Liver (tissue), 9 donors: Measurements from ENCODE around the gene FBN2. TPM values are rescaled to one million over a fixed set of nuclear protein-coding genes. Genes with fewer than 3 reads are reported as not detected.

ENCODE experiments used
- DNase-seq: peaks from one replicate; pipeline ENCODE4 v3.0.0-alpha.2; 2017; ENCODE audit warnings: low spot score
- H3K27ac ChIP-seq, 2 donors: one replicate each; pipeline ENCODE4 v1.7.0; 2013; ENCODE audit warnings: inconsistent platforms in 2 of 2, low read length in 2 of 2, control low read depth in 1 of 2, low read depth in 1 of 2, mild to moderate bottlenecking in 1 of 2
- H3K27me3 ChIP-seq, 4 donors: one replicate each; pipeline versions ENCODE4 v1.6.1 to v1.7.0; 2013; ENCODE audit warnings: low read length in 3 of 4, inconsistent platforms in 1 of 4, mild to moderate bottlenecking in 1 of 4, moderate library complexity in 1 of 4; ENCODE audit not compliant: control insufficient read depth in 4 of 4, insufficient read depth in 4 of 4
- H3K36me3 ChIP-seq, 4 donors: one replicate each; pipeline versions ENCODE4 v1.6.1 to v1.7.0; 2013; ENCODE audit warnings: low read length in 3 of 4, mild to moderate bottlenecking in 3 of 4, low read depth in 1 of 4, moderate library complexity in 1 of 4; ENCODE audit not compliant: control insufficient read depth in 4 of 4, insufficient read depth in 3 of 4
- H3K4me1 ChIP-seq, 4 donors: one replicate each; pipeline versions ENCODE4 v1.6.1 to v1.7.0; 2013; ENCODE audit warnings: low read length in 3 of 4, mild to moderate bottlenecking in 3 of 4, moderate library complexity in 1 of 4; ENCODE audit not compliant: control insufficient read depth in 4 of 4, insufficient read depth in 4 of 4
- H3K4me3 ChIP-seq, 3 donors: one replicate each; pipeline versions ENCODE4 v1.6.1 to v1.7.0; 2013; ENCODE audit warnings: low read length in 3 of 3, control low read depth in 1 of 3, low read depth in 1 of 3, mild to moderate bottlenecking in 1 of 3
- H3K9ac ChIP-seq, 2 donors: one replicate each; pipeline ENCODE4 v1.7.0; 2013; ENCODE audit warnings: low read length in 2 of 2, mild to moderate bottlenecking in 2 of 2, moderate library complexity in 2 of 2, control low read depth in 1 of 2, low read depth in 1 of 2
- H3K9me3 ChIP-seq, 4 donors: one replicate each; pipeline versions ENCODE4 v1.6.1 to v1.7.0; 2013; ENCODE audit warnings: low read length in 3 of 4; ENCODE audit not compliant: control insufficient read depth in 4 of 4
- ATF3 ChIP-seq: IDR thresholded peaks from 2 replicates; pipeline ENCODE4 v1.6.1; 2016; ENCODE audit warnings: antibody characterized with exemption
- CTCF ChIP-seq: fragments of 150-350 bp; IDR thresholded peaks from 2 replicates; pipeline ENCODE4 v1.5.1; 2017; ENCODE audit warnings: improper control_type of control experiment, low read depth, low read length; ENCODE audit not compliant: missing input control
- EGR1 ChIP-seq, 2 donors: IDR thresholded peaks; 2 replicates each; pipeline ENCODE4 v1.6.1; 2016 to 2018; ENCODE audit warnings: antibody characterized with exemption in 2 of 2, low read depth in 2 of 2
- FOXA1 ChIP-seq: IDR thresholded peaks from 2 replicates; pipeline ENCODE4 v1.6.1; 2016; ENCODE audit warnings: antibody characterized with exemption
- FOXA2 ChIP-seq: IDR thresholded peaks from 2 replicates; pipeline ENCODE4 v1.6.1; 2016; ENCODE audit warnings: antibody characterized with exemption
- HNF4A ChIP-seq, 2 donors: conservative IDR thresholded peaks; 2 replicates each; pipeline ENCODE4 v1.6.1; 2016; ENCODE audit warnings: antibody characterized with exemption in 2 of 2, mild to moderate bottlenecking in 2 of 2
- HNF4G ChIP-seq: IDR thresholded peaks from 2 replicates; pipeline ENCODE4 v1.6.1; 2016; ENCODE audit warnings: antibody characterized with exemption
- JUND ChIP-seq, 2 donors: IDR thresholded peaks; 2 replicates each; pipeline ENCODE4 v1.6.1; 2016; ENCODE audit warnings: antibody characterized with exemption in 2 of 2
- NR2F2 ChIP-seq: IDR thresholded peaks from 2 replicates; pipeline ENCODE4 v1.6.1; 2016; ENCODE audit warnings: antibody characterized with exemption
- RAD21 ChIP-seq, 2 donors: IDR thresholded peaks; 2 replicates each; pipeline ENCODE4 v1.6.1; 2016; ENCODE audit warnings: antibody characterized with exemption in 2 of 2, mild to moderate bottlenecking in 2 of 2
- REST ChIP-seq: IDR thresholded peaks from 2 replicates; pipeline ENCODE4 v1.6.1; 2016; ENCODE audit warnings: antibody characterized with exemption, mild to moderate bottlenecking
- RXRA ChIP-seq, 2 donors: IDR thresholded peaks; 2 replicates each; pipeline ENCODE4 v1.6.1; 2017 to 2018; ENCODE audit warnings: antibody characterized with exemption in 2 of 2, mild to moderate bottlenecking in 1 of 2
- TAF1 ChIP-seq: conservative IDR thresholded peaks from 2 replicates; pipeline ENCODE4 v1.6.1; 2016; ENCODE audit warnings: antibody characterized with exemption, mild to moderate bottlenecking
- YY1 ChIP-seq: IDR thresholded peaks from 2 replicates; pipeline ENCODE4 v1.6.1; 2016; ENCODE audit warnings: antibody characterized with exemption, mild to moderate bottlenecking
- ZBTB33 ChIP-seq: IDR thresholded peaks from 2 replicates; pipeline ENCODE4 v1.6.1; 2016; ENCODE audit warnings: antibody characterized with exemption
- WGBS: extraction: QIAGEN DNeasy Blood & Tissue Kit; methylation state at CpG from one replicate; pipeline ENCODE4 v1.1.7; 2013; 5-methylcytosine and 5-hydroxymethylcytosine counted together
- polyA plus RNA-seq, 2 donors: library from polyadenylated mRNA; stranded (reverse) in 1 of 2; unstranded in 1 of 2; fragments of 200-250 nt in 1 of 2; fragments of >200 nt in 1 of 2; fragmentation: Nextera tagmentation in 1 of 2; extraction: Ambion mirVana in 1 of 2; gene quantifications; one replicate each; pipeline versions ENCODE4 v1.2.1 to v1.2.3, GENCODE V29; 2013 to 2015
- total RNA-seq, 2 donors: library from RNA; depleted of rRNA; stranded (reverse); fragments of >200 nt; gene quantifications; one replicate each; pipeline ENCODE4 v1.2.3, GENCODE V29; 2014
- donor health status: healthy.
- donor health status: healthy.
- donor health status: healthy.
- donor health status: healthy.
- donor health status: healthy.

The FBN2 gene
- total and polyA plus RNA-seq, 4 donors = 0.08 to 4.1 (median 0.47) TPM

- TF ChIP-seq EGR1 (IDR thresholded peaks at IDR 0.05; ENCODE audit: low read depth in 2 of 2) (no peak), YY1 (no peak), NR2F2 (no peak), HNF4G (no peak)
Measured at GRCh38 chr5:128228521-128228920, 309.5 kb downstream of the FBN2 start (continued).

- no peak for DNase-seq
- 60% methylated on average over 3 of the region's 3 CpGs for WGBS
- TF ChIP-seq FOXA1 (no peak), YY1 (no peak), JUND (IDR thresholded peaks at IDR 0.05) (no peak), RAD21 (IDR thresholded peaks at IDR 0.05) (no peak), TAF1 (no peak), FOXA2 (no peak), ATF3 (no peak), RXRA (IDR thresholded peaks at IDR 0.05) (no peak), ZBTB33 (no peak), REST (no peak), CTCF (no peak), HNF4A (conservative IDR thresholded peaks at IDR 0.05) (no peak)
- H3K27ac ChIP-seq = no peak overlapping the region
- H3K9me3 ChIP-seq = no peaks in the 10 kb centered on the region
- no peak overlapping the region for H3K4me3 ChIP-seq
- H3K4me1 ChIP-seq = no peaks in the 10 kb centered on the region
- H3K36me3 ChIP-seq = no peaks in the 10 kb centered on the region
- H3K27me3 ChIP-seq = peaks cover 0 to 3% (median 0%) of the 10 kb centered on the region in 4 donors
- no peak overlapping the region for H3K9ac ChIP-seq
Measured at GRCh38 chr5:128228008-128228407, 310.0 kb downstream of the FBN2 start.
